HG02623 (cell line): ENCODE data around the gene GNAO1.

Experiments
- ATAC-seq: cut with Tn5 transposase; IDR thresholded peaks from one replicate; pipeline ENCODE4 v1.9.1; 2021; ENCODE audit warnings: moderate library complexity; ENCODE audit not compliant: unreplicated experiment

The GNAO1 gene

DNA sequence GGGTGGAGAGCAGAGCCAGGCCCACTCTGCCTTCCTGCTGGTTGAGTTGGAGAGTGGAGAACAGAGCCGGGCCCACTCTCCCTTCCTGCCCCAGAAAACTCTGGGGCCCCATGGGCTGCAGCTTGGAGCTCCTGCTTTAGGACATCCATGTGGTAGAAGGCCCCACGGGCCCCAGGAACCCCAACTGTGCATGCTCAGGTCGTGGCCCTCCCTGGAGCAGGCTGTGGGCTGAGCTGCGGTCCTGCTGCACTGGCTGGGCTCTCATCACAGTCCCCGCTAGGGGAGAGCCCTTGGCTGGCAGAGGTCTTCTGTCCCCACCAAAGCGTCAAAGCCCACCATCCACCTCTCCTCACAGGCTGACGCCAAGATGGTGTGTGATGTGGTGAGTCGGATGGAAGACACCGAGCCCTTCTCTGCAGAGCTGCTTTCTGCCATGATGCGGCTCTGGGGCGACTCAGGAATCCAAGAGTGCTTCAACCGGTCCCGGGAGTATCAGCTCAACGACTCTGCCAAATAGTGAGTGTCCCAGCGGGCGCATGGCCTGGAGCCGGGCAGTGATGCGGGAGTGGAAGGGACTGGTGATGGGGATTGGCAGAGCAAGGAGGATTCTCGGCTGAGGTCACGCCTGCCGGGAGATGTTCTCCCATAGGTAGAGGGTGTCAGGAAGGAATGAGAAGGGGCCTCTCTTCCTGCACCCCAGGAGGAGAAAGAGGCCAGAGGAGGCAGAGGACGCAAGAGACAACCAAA, 137.2 kb downstream of the GNAO1 start:
- ATAC-seq: no peak

DNA sequence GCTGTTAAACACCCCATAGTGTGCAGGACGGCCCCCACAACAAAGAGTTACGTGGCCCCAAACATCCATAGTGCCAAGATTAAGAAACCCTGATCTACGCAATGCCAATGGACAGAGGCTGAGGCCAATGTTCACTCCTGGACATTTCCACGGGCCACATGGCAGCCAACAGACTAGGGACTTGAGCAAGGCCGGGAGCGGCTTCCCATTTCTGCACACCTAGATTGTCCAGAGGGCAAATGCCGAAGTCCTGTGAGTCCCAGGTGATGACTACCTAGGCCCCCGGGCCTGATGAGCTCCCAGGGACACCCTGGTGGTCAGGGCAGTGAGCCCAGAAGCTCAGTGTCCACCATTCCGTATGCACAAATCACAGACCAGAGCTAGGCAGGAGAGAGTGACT, 138.6 kb downstream of the GNAO1 start:
- no peak for ATAC-seq

DNA sequence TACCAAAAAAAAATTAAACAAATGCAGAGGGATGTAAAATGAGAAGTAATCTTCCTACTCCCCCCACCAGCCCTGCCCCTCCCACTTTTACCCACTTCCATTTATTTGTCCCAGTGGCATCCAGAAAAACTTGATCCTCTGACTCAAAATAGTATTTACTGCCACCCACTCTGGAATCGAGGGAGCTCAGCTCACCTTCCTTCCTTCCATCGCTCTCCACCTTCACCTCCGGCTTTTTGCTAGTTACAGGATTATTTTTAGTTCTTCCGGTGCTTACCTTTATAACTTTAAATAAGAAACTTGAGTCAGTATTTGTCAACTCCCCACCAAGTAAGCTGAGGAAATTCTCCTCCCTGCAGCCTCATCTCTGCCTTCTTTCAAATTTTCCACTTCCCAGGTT, 139.2 kb downstream of the GNAO1 start:
- ATAC-seq: no peak

DNA sequence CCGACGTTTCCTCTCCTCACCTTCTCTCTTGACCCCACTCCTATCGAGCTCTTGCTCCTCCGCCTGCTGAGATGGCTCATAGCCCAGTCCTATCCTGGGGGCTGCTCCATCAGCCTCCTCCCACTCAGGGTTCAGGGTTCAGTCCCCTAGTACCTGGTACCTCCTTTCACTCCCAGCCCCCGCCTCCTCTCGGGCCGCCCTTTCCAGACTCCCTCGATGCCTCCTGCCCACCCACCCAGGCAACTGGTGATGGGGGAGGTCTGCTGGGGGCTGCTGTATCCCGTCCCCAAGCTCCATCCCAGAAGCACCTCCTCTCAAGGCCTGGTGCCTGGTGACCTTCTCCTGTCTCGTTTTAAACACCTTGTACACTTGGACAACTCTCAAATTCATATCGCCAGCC, 140.1 kb downstream of the GNAO1 start:
- no peak for ATAC-seq

DNA sequence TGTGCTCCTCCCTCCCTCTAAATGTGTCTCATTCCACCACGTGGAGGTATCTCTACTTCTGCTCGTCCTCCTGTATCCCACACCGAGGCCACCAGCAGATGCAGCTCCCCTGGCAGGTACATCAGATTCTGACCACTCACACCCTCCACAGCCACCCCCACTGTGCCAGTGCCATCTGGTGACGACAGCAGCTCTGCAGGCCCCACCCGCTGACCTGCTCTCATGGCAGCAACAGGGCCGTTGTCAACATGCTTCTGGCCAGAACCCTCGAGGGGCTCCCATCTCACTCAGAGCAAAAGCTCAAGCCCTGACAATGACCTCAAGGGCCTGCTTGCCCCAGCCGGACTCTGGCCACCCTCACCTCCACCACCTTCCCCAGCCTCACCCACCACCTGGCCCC, 140.6 kb downstream of the GNAO1 start:
- no peak for ATAC-seq

DNA sequence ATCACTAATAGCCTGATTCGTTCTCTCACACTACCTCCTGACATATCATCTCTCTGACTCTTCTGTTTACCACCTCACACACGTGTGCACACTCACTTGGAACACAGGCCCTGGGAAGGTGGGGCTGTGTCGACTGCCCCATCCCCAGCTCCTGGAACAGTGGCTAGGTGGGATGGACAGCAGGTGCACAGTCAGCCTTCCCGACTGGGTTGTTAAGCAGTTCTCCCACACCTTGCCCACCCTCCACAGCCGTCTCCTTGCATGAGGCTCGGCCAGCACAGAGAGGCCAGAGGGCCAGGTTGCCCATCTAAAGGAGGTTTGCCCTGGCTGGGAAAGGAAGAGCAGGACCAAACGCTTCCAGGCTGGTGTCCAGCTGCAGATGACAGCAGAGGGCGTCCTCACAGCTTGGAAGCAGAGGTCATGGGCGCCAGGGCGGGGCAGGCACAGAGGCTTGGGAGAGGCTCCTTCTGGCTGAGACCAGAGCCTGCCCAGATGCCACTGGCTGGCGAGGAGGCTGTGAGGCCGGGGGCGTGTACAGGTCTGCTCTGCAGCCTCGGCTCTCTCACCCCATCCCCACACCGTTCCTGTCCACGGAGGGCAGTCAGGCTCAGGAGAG, 141.3 kb downstream of the GNAO1 start:
- no peak for ATAC-seq

DNA sequence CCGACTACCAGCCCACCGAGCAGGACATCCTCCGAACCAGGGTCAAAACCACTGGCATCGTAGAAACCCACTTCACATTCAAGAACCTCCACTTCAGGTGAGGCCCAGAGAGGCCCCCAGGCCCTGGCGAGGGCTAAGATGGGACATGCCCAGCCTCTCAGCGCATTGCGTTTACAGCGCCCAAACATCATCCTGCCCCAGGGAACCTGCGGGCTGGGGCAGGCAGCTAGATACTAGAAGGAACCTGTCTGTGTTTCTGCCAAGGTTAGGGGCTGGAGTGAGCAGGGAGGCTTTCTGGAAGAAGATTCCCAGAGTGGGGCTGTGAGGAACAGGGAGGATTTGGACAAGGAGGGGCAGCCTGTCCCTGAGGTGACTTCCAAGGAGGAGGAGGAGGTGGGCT, 143.5 kb downstream of the GNAO1 start:
- ATAC-seq: no peak

DNA sequence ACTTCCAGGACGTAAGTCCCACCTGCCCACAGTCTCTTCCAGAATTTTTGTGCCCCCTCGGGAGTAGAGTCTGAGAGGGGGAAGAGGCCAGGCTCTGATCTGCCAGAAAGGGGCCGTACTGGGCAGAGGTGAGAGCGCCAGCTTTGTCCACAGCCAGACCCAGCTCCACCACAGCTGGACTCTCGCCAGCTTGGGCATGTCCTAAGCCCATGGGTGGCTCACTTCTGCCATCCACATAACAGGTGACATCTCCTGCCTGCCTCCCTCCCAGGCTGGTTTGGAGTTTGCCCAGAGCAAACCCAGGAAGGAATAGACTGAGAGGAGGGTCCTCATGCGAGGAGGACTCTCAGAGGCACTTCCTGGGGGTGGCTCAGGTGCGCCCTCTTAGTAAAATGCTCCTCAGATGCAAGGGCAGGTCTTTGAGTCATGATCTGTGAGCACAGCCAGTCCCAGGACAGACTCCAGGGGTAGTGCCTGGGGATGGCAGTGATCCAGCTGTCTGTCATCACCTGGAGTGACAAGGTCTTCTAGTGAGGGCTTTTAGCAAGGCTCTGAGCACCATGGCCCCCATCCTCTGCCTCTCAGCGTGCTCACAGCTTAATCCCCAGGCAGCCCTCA, 144.9 kb downstream of the GNAO1 start:
- ATAC-seq: no peak

DNA sequence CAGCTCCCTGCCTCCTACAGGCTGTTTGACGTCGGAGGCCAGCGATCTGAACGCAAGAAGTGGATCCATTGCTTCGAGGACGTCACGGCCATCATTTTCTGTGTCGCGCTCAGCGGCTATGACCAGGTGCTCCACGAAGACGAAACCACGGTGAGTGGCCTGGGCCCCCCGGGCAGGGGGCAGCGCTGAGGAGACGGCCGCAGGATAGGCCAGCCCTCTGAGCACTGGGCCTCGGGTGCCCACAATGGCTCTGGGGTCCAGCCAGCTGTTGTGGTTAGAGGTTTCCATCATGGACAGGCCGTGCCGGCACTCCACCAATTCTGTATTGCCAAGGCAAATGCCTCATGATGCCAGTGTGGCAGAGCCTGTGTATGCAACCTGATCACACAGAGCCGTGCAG, 145.4 kb downstream of the GNAO1 start:
- ATAC-seq: no peak

DNA sequence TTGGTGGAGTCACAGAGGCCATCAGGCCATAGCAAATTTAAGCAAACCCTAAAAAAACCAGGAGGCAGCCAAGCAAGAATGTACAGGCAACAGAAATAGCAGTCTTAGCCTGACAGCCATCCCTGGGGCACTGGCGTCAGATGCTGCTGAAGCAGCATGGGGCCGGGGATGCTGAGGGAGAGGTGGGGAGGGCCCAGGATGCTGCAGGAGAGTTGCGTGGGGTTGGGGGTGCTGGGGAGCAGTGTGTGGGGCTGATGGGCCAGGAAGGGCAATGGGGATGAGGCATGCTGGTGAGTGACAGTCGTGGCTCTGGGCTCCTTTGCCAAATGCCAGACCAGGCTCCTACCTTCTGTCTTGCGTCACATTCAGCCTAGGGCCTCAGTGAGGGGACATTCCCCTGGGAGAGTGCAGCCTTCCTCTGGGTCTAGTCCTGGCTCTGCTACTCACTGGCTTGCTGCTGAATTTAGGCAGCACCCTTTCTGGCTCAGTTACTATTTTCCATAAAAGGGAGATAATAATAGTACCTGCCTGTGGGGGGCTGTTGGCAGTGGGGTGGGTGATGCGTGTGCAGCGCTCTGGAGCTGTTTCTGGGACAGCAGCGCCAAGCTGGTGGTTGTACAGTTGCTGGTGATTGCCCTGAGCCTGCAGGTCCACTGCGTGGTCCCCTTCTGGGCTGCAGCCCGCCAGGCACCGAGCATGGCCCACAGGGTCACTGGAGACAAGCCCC, 146.0 kb downstream of the GNAO1 start:
- ATAC-seq: no peak

DNA sequence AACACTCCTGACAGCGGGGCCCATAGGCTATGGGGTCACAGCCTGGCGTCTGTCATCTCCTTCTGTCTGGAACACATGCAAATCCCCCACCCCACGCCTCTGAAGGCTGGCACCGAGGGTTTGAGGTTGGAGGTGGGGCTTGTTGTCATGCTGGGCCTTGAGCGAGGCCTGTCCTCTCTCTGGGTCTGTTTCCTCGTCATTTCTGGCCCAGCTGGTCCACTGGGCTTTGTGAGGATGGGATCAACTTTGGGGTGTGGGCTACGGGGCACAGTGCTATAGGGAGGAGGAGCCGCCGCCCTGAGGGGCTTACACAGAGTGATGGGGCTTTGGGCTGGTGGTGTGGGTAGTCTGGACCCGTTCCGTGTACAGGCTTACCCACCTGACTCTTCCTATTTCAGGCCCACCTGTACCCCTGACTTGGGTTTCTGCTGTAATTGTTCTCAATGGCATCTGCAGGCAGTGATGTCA, 146.6 kb downstream of the GNAO1 start:
- ATAC-seq: no peak

DNA sequence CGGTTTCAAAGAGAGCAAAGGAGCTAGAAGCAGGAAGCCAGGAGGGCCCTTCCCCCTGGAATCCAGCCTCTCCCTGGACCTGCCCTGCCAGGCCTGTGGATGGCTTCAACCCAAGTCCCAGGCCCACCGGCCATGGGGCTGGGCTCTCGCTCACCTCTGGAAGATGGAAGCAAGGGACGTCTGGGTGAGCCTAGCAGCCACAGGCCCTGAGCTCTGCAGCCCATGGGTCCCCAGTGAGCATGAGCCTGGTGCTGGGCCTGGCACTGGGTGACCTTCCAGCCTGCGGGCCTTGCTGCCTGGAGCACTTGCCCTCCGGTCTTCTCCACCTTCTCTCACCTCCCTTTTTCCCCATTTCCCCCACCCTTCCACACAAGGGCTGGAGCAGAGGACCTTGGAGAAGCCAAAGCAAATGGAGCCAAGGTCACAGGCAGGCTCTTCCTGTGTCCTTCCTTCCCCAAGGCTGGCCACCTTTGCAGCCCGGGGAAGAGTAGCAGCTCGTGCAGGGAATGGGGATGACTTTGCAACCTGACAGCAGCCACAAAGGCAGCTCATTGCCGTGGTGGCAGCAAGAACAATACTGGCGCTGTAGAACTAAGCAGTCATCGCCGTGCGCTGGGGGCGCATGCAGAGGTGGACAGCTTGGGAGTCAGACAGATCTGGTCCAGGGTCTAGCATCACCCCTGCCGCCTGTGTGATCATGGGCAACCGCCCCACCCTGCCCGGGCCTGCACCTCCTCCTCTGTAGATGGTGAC, 147.5 kb downstream of the GNAO1 start:
- ATAC-seq: no peak

DNA sequence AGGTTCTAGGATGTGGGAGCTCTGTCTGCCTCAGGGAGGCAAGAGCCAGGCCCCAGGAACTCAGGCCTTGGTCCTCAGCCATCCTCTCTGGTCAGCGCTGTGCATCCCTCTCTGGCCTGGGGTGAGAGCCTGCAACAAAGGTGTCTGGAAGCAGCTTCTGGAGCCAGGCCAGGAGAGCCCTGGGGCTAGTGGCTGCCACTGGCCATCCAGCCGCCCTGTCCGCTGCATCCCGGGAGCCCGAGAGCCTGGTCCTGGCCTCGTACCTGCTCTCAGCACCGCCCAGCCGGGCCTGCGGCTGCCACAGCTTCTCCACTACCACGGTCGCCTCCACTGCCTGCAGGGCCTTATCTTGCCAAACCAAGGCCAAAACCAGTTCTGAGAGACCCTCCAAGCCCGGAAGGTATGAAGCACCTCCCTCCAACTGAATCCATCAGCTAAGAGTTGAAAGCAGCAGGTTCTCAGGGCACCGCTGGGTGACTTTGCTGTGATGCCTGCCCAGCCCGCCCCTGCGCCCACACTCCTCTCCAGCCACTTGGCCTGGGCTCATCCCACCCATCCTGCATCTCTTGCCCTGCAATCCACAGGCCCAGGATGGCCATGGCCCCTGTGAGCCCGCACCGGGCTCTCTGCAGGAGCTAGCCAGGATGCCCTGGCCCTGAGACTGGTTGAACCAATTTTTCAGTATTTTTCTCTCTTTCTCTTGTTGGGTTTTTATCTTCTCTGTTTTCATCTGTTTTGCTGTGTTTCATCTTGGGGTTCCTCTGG, 148.3 kb downstream of the GNAO1 start:
- no peak for ATAC-seq

DNA sequence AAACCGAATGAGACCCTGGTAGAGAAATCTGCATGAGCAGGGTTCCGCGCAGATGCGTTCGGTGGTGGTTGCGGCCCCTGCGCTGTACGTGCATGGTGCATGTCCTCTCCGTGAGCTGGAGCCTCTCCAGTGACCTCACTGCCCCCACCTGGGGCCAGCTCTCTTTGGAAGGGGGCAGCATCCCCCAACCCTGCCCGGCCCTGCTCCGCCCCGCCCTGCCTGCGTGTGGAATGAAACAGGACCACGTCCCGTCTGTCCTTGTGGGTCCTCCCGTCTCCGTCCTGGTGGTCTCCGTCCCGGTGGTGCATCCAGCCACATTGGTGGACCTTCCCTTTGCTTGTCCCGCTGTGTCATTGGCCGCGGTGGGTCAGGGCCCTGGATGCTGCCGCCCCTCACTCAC, 149.1 kb downstream of the GNAO1 start:
- no peak for ATAC-seq

DNA sequence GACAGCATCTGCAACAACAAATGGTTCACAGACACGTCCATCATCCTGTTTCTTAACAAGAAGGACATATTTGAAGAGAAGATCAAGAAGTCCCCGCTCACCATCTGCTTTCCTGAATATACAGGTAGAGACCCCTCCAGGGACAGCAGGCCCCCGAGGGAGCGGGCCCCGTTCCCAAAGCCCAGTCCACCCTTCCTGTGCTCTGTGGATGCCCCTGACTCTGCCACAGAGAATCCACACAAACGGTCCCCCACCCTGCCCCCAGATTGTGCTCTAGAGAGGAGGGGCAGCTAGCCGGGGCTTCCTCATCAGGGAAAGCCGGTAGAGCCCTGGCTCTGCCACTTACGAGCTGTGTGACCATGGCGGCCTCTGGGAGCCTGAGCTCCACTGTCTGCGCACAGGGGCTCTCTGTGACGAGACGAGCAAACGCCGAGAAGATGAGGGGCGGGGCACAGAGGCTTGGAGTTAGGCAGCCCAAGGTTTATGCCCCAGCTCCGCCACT, 149.6 kb downstream of the GNAO1 start:
- no peak for ATAC-seq

DNA sequence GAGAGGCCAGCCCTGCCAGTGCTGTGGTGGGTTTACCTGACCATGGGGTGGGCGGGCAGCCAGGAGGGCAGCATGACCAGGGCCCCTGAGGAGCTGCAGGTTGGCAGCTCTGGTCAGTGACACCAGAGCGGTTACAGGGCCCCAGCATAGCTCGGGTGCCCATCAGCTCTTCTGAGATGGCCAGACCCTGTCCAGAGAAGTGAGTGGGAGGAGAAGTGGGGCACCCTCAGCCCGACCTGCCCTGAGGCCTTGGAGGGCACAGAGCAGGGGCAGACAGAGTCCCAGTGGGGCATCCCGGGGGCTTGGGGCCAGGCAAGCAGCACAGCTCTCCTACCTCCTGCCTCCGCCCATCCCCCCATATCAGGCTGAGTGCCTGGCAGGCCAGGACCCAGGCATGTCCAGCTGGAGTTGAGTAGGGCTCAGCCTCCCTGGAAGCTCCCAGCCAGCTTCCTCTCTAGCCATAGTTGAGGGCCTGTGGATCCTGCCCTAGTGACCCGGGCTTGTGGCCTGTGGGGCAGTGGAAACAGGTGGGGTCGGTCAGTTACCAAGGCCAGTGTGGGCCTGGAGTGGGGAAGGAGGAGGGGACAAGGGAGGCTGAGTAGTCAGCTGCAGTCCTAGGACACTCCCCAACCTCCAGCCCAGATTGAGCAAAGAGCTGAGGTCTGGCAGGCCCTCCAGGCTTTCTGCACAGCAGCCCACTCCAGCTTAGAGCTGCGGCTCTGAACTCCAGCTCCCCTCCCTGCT, 150.5 kb downstream of the GNAO1 start:
- no peak for ATAC-seq

DNA sequence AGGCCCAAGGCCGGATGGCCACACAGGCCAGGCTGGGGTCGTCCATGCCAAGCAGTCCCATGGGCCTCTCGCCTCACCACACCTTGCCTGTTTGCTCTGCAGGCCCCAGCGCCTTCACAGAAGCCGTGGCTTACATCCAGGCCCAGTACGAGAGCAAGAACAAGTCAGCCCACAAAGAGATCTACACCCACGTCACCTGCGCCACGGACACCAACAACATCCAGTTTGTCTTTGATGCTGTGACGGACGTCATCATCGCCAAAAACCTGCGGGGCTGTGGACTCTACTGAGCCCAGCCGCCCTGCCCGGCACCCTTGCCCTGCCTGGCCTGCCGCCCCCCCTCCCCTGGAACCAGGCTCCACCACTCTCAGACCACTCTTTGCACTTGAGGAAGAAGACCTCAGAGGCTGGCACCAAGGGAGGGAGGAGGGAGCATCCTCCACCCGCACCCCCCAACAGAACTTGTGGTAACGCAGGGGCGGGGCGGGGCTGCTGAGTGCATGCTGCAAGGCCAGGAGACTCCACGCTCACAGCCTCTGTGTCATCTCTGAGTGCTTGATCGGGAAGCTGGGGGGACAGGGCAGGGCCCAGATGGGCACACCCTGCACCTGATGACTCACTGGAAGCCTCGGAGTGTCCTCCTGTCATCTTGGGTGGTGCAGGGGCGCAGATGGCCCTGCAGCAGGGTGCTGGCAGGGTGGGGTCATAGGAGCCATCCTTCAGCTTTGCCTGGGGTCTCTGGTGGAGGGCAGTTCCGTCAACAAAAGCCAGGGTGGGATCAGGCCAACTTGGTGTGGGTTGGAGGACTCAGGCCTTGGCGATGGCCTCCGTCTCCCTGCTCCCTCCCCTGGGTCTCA, 152.6 kb downstream of the GNAO1 start:
- ATAC-seq: no peak
